ENCODE data around the gene GREM2.

The GREM2 gene

DNA sequence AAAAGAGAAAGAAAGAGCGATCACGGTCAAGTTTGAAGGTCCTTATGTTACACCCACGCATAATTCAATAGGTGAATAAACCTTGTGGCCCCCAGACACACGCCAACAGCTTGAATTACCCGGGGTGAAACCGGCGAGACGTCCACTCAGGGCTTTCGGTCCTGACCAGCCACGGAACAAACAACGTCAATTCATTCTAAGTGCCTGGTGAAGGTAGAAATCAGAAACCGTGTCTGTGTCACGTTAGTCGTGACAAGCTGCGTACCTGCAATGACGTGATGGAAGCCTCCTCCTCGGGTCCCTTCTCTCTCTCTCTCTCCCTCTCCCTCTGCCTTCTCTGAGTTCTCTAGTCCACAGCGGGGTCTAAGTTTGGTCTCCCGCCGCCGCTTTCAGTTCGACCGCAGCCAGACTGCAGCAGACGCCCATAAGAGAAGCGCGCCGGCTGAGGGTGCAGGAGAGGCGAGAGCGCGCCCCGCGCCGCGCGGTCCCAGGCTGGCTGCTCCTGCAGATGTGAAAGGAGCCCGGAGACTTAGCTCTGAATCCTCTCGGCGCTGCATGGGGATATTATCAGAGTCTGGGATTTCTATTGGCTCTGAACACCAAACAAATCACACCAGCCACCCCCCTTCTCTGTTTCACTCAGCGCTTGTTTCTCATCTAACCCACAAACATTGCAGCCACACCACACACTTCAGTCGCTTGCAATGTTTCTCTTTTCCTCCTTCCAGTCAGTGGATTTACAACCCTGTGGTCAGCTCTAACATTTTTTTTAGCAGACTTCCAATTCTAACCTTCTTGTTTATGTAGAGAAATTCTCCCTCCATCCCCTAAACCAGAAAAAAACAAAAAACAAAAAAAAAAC is at the start of gene GREM2:
Gene GREM2, minus strand, starts transcription at position 537 of the 862 bp plus-strand sequence. CDS start 118,680 bp downstream, outside the sequence.
- no peaks in the 10 kb centered on the region for H3K4me1 ChIP-seq (ENCODE audit: insufficient read depth, low read length, poor library complexity, severe bottlenecking)
- no peak within 1 kb of the TSS for H3K4me2 ChIP-seq (ENCODE audit: low read depth, low read length, poor library complexity, severe bottlenecking)
- H3F3A ChIP-seq (ENCODE audit: low read depth), result no peaks in the 10 kb centered on the region
- no peak within 1 kb of the TSS for H3K4me3 ChIP-seq (ENCODE audit: low read length, poor library complexity, severe bottlenecking)
- TF ChIP-seq CTCF (conservative IDR thresholded peaks at IDR 0.05; ENCODE audit: low read length) (no peak), EZH2phosphoT487 (IDR thresholded peaks at IDR 0.05; ENCODE audit: borderline replicate concordance) (no peak)
- H3K36me3 ChIP-seq (ENCODE audit: insufficient read depth, low read length), result no peaks in the 10 kb centered on the region
- no peaks in the 10 kb centered on the region for H4K20me1 ChIP-seq (ENCODE audit: insufficient read depth, low read length, poor library complexity, severe bottlenecking)
- H3K9me2 ChIP-seq (replicated peaks; ENCODE audit: low read depth, low read length), result no peaks in the 10 kb centered on the region
- H3K9ac ChIP-seq (ENCODE audit: low read depth, low read length, poor library complexity, severe bottlenecking), result no peak within 1 kb of the TSS
- no peaks in the 10 kb centered on the region for H3K79me2 ChIP-seq (ENCODE audit: insufficient read depth, low read length)
- H3K27me3 ChIP-seq (ENCODE audit: insufficient read depth, low read length, poor library complexity, severe bottlenecking), result no peaks in the 10 kb centered on the region
- no peaks in the 10 kb centered on the region for H3K9me3 ChIP-seq (ENCODE audit: insufficient read depth, low read depth, low read length)
- no peak within 1 kb of the TSS for H2AFZ ChIP-seq (ENCODE audit: low read length)

DNA sequence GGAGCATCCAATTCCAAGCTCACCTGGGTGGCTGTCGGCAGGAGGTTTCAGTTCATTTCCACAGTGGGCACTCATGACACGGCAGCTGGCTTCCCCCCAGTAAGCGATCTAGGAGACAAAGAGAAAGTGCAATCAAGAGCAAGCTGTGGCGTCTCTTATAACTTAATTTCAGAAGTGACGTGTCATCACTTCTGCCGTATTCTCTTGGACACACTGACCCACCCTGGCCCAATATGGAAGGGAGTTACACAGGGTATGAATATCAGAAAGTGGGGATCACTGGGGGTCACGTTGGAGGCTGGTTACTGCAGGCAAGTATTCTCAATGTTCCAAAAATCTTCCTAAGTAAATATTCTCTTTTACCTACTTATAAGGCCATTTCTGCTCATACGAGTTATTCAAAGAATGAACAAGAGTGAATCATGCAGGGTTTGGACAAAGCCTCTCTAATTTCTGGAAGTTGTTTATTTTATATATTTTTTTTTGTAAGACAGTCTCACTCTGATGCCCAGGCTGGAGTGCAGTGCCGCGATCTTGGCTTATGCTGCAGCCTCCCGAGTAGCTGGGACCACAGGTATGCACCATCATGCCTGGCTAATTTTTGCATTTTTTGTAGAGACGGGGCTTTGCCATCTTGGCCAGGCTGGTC is 46.5 kb upstream of the GREM2 start:
- no peaks in the 10 kb centered on the region for H3K79me2 ChIP-seq (ENCODE audit: insufficient read depth, low read length)
- TF ChIP-seq CTCF (conservative IDR thresholded peaks at IDR 0.05; ENCODE audit: low read length) (no peak), EZH2phosphoT487 (IDR thresholded peaks at IDR 0.05; ENCODE audit: borderline replicate concordance) (no peak)
- no peak overlapping the region for H2AFZ ChIP-seq (ENCODE audit: low read length)
- no peaks in the 10 kb centered on the region for H3F3A ChIP-seq (ENCODE audit: low read depth)
- H3K9ac ChIP-seq (ENCODE audit: low read depth, low read length, poor library complexity, severe bottlenecking), result no peak overlapping the region
- no peaks in the 10 kb centered on the region for H4K20me1 ChIP-seq (ENCODE audit: insufficient read depth, low read length, poor library complexity, severe bottlenecking)
- H3K9me2 ChIP-seq (replicated peaks; ENCODE audit: low read depth, low read length), result no peaks in the 10 kb centered on the region
- H3K9me3 ChIP-seq (ENCODE audit: insufficient read depth, low read depth, low read length), result peaks cover 4% of the 10 kb centered on the region; the same call in 1 of the 2 replicates
- no peaks in the 10 kb centered on the region for H3K27me3 ChIP-seq (ENCODE audit: insufficient read depth, low read length, poor library complexity, severe bottlenecking)
- H3K4me3 ChIP-seq (ENCODE audit: low read length, poor library complexity, severe bottlenecking), result no peak overlapping the region
- no peak overlapping the region for H3K4me2 ChIP-seq (ENCODE audit: low read depth, low read length, poor library complexity, severe bottlenecking)
- no peaks in the 10 kb centered on the region for H3K4me1 ChIP-seq (ENCODE audit: insufficient read depth, low read length, poor library complexity, severe bottlenecking)
- H3K36me3 ChIP-seq (ENCODE audit: insufficient read depth, low read length), result no peaks in the 10 kb centered on the region

DNA sequence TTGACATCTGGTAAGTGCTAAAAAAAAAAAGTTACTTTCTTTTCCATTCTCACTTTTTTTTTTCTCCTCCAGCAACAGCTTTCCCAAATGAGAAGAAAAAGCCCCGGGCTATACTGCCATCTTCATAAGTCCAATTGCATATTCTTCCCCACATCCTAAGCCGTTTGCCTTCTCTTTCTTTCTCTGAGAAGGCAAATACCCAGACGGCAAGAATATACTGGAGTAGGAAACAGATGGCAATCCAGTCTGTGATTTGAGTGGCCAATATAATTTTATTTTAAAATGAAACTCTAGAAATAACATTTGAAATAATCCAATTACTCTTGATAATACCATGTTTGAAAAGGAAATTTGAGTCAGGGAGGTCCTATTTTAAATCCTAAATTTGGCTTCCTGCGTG is 44.6 kb upstream of the GREM2 start:
- Histone ChIP-seq H3K4me1 (ENCODE audit: insufficient read depth, low read length, poor library complexity, severe bottlenecking) (no peaks in the 10 kb centered on the region), H3K9me2 (replicated peaks; ENCODE audit: low read depth, low read length) (no peaks in the 10 kb centered on the region), H3F3A (ENCODE audit: low read depth) (no peaks in the 10 kb centered on the region), H4K20me1 (ENCODE audit: insufficient read depth, low read length, poor library complexity, severe bottlenecking) (no peaks in the 10 kb centered on the region), H3K79me2 (ENCODE audit: insufficient read depth, low read length) (no peaks in the 10 kb centered on the region), H3K27me3 (ENCODE audit: insufficient read depth, low read length, poor library complexity, severe bottlenecking) (no peaks in the 10 kb centered on the region), H3K9me3 (ENCODE audit: insufficient read depth, low read depth, low read length) (0 out of 2 replicates have a peak, but pooled peaks cover 4% of the 10 kb centered on the region), H2AFZ (ENCODE audit: low read length) (no peak overlapping the region), H3K4me2 (ENCODE audit: low read depth, low read length, poor library complexity, severe bottlenecking) (no peak overlapping the region), H3K9ac (ENCODE audit: low read depth, low read length, poor library complexity, severe bottlenecking) (no peak overlapping the region), H3K36me3 (ENCODE audit: insufficient read depth, low read length) (no peaks in the 10 kb centered on the region), H3K4me3 (ENCODE audit: low read length, poor library complexity, severe bottlenecking) (no peak overlapping the region)
- no peak for TF ChIP-seq EZH2phosphoT487 (IDR thresholded peaks at IDR 0.05; ENCODE audit: borderline replicate concordance)
- no peak for TF ChIP-seq CTCF (conservative IDR thresholded peaks at IDR 0.05; ENCODE audit: low read length)

All from Loucy (cell line).